ENCODE measurements around the gene VASH1. TPM values are rescaled to one million over a fixed set of nuclear protein-coding genes. Genes with fewer than 3 reads are reported as not detected.

VASH1 gene
- total RNA-seq, 2 experiments from 2014 or later = 7.3 to 9.2 TPM

GRCh38 chr14:76769636-76770292 is 8.5 kb downstream of the VASH1 start:
- Histone ChIP-seq H3K27ac (ENCODE audit: low read depth in 1 of 2, low read length in 2 of 2) (no peak overlapping the region), H3K27me3 (ENCODE audit: control insufficient read depth in 1 of 2, insufficient read depth in 2 of 2, low read length in 2 of 2) (peaks cover 0 to 2% of the 10 kb centered on the region in 2 experiments), H3K4me3 (ENCODE audit: low read length) (no peak overlapping the region), H3K36me3 (ENCODE audit: insufficient read depth, low read length) (no peaks in the 10 kb centered on the region), H3K4me1 (ENCODE audit: insufficient read depth, low read length) (peaks cover 36% of the 10 kb centered on the region), H3K9me3 (ENCODE audit: control insufficient read depth in 1 of 2, insufficient read depth in 1 of 2, low read length in 2 of 2) (no peaks in the 10 kb centered on the region)
- Mint-ChIP-seq H3K4me3 (no peak overlapping the region), H3K9me3 (no peaks in the 10 kb centered on the region), H3K27ac (peak overlapping the region; percentile 94), H3K4me1 (ENCODE audit: low read depth) (peaks cover 14% of the 10 kb centered on the region), H3K36me3 (ENCODE audit: low read depth) (no peaks in the 10 kb centered on the region), H3K27me3 (no peaks in the 10 kb centered on the region)
- ATAC-seq (ENCODE audit: poor library complexity) = no peak
- TF ChIP-seq, protein P1, sequence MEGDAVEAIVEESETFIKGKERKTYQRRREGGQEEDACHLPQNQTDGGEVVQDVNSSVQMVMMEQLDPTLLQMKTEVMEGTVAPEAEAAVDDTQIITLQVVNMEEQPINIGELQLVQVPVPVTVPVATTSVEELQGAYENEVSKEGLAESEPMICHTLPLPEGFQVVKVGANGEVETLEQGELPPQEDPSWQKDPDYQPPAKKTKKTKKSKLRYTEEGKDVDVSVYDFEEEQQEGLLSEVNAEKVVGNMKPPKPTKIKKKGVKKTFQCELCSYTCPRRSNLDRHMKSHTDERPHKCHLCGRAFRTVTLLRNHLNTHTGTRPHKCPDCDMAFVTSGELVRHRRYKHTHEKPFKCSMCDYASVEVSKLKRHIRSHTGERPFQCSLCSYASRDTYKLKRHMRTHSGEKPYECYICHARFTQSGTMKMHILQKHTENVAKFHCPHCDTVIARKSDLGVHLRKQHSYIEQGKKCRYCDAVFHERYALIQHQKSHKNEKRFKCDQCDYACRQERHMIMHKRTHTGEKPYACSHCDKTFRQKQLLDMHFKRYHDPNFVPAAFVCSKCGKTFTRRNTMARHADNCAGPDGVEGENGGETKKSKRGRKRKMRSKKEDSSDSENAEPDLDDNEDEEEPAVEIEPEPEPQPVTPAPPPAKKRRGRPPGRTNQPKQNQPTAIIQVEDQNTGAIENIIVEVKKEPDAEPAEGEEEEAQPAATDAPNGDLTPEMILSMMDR (IDR thresholded peaks at IDR 0.05) = no peak
- no peak for DNase-seq
- CTCF ChIA-PET = interaction anchor here (1.1 to 1.2 kb wide), 2 partner anchors 15 to 59 kb away, joined by 4 read pairs; no protein-coding TSS in a partner anchor
- intact Hi-C loops (cut with DNase I, micrococcal nuclease) = loop anchor here in 1 of 2 experiments (2.0 to 5.0 kb wide), 2 partner anchors 41 to 57 kb away; no protein-coding TSS in a partner anchor
- POLR2A ChIA-PET = interaction anchor here (1.3 to 1.4 kb wide), 2 partner anchors 10 to 43 kb away, joined by 4 to 7 read pairs; partner anchors contain the start of gene ANGEL1

- intact Hi-C loops (cut with DNase I, micrococcal nuclease) = no loop called here
- POLR2A ChIA-PET = interaction anchor here (1.3 kb wide), 1 partner anchor 9 kb away, joined by 4 read pairs; no protein-coding TSS in a partner anchor
- peaks cover 0 to 2% of the 10 kb centered on the region in 2 experiments for H3K27me3 ChIP-seq (ENCODE audit: control insufficient read depth in 1 of 2, insufficient read depth in 2 of 2, low read length in 2 of 2)
- no peak for DNase-seq
- H3K9me3 ChIP-seq (ENCODE audit: control insufficient read depth in 1 of 2, insufficient read depth in 1 of 2, low read length in 2 of 2) = no peaks in the 10 kb centered on the region
- no peak overlapping the region for H3K27ac ChIP-seq (ENCODE audit: low read depth in 1 of 2, low read length in 2 of 2)
- CTCF ChIA-PET = no interaction called here
- H3K36me3 ChIP-seq (ENCODE audit: insufficient read depth, low read length) = no peaks in the 10 kb centered on the region
- TF ChIP-seq, protein P1 (IDR thresholded peaks at IDR 0.05) = no peak
- Mint-ChIP-seq H3K27ac (no peak overlapping the region), H3K9me3 (no peaks in the 10 kb centered on the region), H3K36me3 (ENCODE audit: low read depth) (no peaks in the 10 kb centered on the region), H3K27me3 (no peaks in the 10 kb centered on the region), H3K4me3 (no peak overlapping the region), H3K4me1 (ENCODE audit: low read depth) (peaks cover 14% of the 10 kb centered on the region)
- no peak for ATAC-seq (ENCODE audit: poor library complexity)
- peaks cover 36% of the 10 kb centered on the region for H3K4me1 ChIP-seq (ENCODE audit: insufficient read depth, low read length)
- no peak overlapping the region for H3K4me3 ChIP-seq (ENCODE audit: low read length)
Measured at GRCh38 chr14:76770521-76771436, 9.5 kb downstream of the VASH1 start.

GRCh38 chr14:76771437-76771980 is 10.2 kb downstream of the VASH1 start:
- H3K27ac Mint-ChIP-seq = no peak overlapping the region
- no peak overlapping the region for H3K4me3 Mint-ChIP-seq
- Histone ChIP-seq H3K4me1 (ENCODE audit: insufficient read depth, low read length) (peaks cover 36% of the 10 kb centered on the region), H3K27me3 (ENCODE audit: control insufficient read depth in 1 of 2, insufficient read depth in 2 of 2, low read length in 2 of 2) (peaks cover 0 to 2% of the 10 kb centered on the region in 2 experiments), H3K9me3 (ENCODE audit: control insufficient read depth in 1 of 2, insufficient read depth in 1 of 2, low read length in 2 of 2) (no peaks in the 10 kb centered on the region), H3K27ac (ENCODE audit: low read depth in 1 of 2, low read length in 2 of 2) (no peak overlapping the region), H3K36me3 (ENCODE audit: insufficient read depth, low read length) (no peaks in the 10 kb centered on the region), H3K4me3 (ENCODE audit: low read length) (no peak overlapping the region)
- CTCF ChIA-PET = no interaction called here
- POLR2A ChIA-PET = interaction anchor here (1.2 kb wide), 1 partner anchor 10 kb away, joined by 4 read pairs; the partner anchor contains the start of gene VASH1
- intact Hi-C loops (cut with DNase I, micrococcal nuclease) = no loop called here
- no peaks in the 10 kb centered on the region for H3K9me3 Mint-ChIP-seq
- H3K27me3 Mint-ChIP-seq = no peaks in the 10 kb centered on the region
- peaks cover 14% of the 10 kb centered on the region for H3K4me1 Mint-ChIP-seq (ENCODE audit: low read depth)
- no peaks in the 10 kb centered on the region for H3K36me3 Mint-ChIP-seq (ENCODE audit: low read depth)
- DNase-seq (no peak), ATAC-seq (ENCODE audit: poor library complexity) (no peak)
- TF ChIP-seq, protein P1 (IDR thresholded peaks at IDR 0.05) = no peak

All from CD4-positive, alpha-beta T cell (primary cell).